Esophagus squamous epithelium (tissue), 5 donors: ENCODE data around the gene MFSD1. TPM values are rescaled to one million over a fixed set of nuclear protein-coding genes. Genes with fewer than 3 reads are reported as not detected.

Experiments used
- DNase-seq: peaks from one replicate; lab custom pipeline; 2025; lab: John Stamatoyannopoulos, UW
- H3K27ac ChIP-seq, 4 donors: fragments of 200-600 bp; sonication (generic); one replicate each; pipeline ENCODE4 v1.5.1; 2016 to 2019; ENCODE audit warnings: mild to moderate bottlenecking in 1 of 4
- H3K27me3 ChIP-seq, 4 donors: fragments of 200-600 bp; sonication (generic); 1 replicate in 3 of 4; 2 replicates in 1 of 4; pipeline versions ENCODE4 v1.5.1 to v1.6.0; 2017 to 2021; ENCODE audit warnings: antibody characterized with exemption in 1 of 4
- H3K36me3 ChIP-seq, 3 donors: fragments of 200-600 bp; sonication (generic); one replicate each; pipeline ENCODE4 v1.5.1; 2016 to 2019
- H3K4me1 ChIP-seq, 3 donors: fragments of 200-600 bp; sonication (generic); one replicate each; pipeline ENCODE4 v1.5.1; 2017 to 2019
- H3K4me3 ChIP-seq, 4 donors: fragments of 200-600 bp; sonication (generic); 1 replicate in 3 of 4; 2 replicates in 1 of 4; pipeline ENCODE4 v1.5.1; 2016 to 2019; ENCODE audit warnings: mild to moderate bottlenecking in 2 of 4, moderate library complexity in 1 of 4
- H3K9me3 ChIP-seq, 3 donors: fragments of 200-600 bp; sonication (generic); one replicate each; pipeline ENCODE4 v1.5.1; 2016 to 2019
- POLR2A ChIP-seq, 4 donors: fragments of 450-650 bp; IDR thresholded peaks; one replicate each; pipeline ENCODE4 v1.6.1; 2017; ENCODE audit warnings: antibody characterized with exemption in 4 of 4, mild to moderate bottlenecking in 4 of 4, moderate library complexity in 3 of 4
- WGBS, 2 donors: methylation state at CpG; one replicate each; pipeline ENCODE4 v1.1.5; 2018; 5-methylcytosine and 5-hydroxymethylcytosine counted together
- intact Hi-C: fragments of 100-400 bp; cut with DNase I; formaldehyde crosslinking; loops from one replicate; pipeline ENCODE4 v1.15.0; 2022
- total RNA-seq, 4 donors: library from RNA; depleted of rRNA; stranded (reverse); fragments of >200 nt; gene quantifications; one replicate each; pipeline ENCODE4 v1.1.0, GENCODE V29; 2016
- TF ChIP-seq, protein P1 (sequence below), 6 experiments: fragments of 450-650 bp in 4 of 6; fragments of 200-600 bp in 2 of 6; sonication (generic) in 2 of 6; IDR thresholded peaks; one replicate each; pipeline ENCODE4 v1.5.1; 2016 to 2019; ENCODE audit warnings: antibody characterized with exemption in 6 of 6, mild to moderate bottlenecking in 4 of 6, moderate library complexity in 4 of 6
- donor health status: DM: yes; HTN: yes; CAD: no.

MFSD1 gene
- total RNA-seq, 4 donors from 2014 or later = 72.7 to 108 (median 98.2) TPM

DNA sequence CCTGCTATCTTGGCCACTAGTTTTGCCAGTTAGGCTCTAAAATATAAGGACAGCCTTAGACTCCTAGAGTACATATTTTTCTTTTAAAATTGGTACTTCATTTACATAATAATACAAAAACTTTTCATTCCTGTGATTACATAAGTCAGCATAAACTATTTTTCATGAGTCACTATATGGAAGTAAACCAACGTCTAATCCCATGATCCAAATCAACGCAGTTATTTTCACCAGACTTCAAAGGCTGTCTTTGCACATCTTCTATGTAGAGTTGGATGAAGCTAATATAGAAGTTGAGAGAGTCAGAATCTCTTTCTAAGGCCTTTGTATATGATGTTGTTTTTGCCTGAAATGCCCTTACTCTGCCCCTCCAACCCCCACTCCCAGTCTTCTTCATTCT, 7.6 kb upstream of the MFSD1 start:
- H3K36me3 ChIP-seq = no peaks in the 10 kb centered on the region

DNA sequence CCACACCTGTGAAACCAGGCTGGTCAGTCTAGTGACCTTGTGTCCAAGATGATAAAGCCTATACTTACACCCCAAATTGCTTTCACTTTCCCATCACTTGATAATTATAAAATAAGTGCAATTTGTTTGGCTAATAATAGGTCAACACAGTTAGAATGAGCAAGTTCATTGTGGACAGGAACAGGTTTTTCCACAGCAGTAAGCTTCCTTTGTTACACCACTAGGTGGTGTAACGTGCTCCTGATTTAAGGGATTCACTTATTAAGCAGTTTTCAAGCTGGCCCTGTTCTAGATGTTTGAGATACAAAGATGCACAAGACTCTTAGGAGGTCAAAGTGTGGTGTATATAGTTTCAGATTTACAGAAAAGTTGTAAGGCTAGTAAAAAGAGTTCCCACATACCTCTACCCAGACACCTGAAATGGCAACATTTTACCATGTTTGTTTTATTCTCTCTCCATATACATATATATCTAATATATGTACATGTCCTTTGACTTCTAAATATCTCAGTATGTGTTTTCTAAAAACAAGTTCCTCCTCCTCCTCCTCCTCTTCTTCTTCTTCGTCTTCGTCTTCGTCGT, 6.8 kb upstream of the MFSD1 start:
- Histone ChIP-seq H3K9me3 (peaks cover 0 to 5% (median 0%) of the 10 kb centered on the region in 3 donors), H3K27ac (no peak overlapping the region), H3K4me3 (no peak overlapping the region), H3K36me3 (no peaks in the 10 kb centered on the region), H3K4me1 (peaks cover 0 to 14% (median 7%) of the 10 kb centered on the region in 3 donors), H3K27me3 (no peaks in the 10 kb centered on the region)
- 67 to 73% methylated on average over 5 of the region's 5 CpGs for WGBS, 2 donors
- intact Hi-C loops = loop anchor here (5.0 kb wide), 1 partner anchor 68 kb away; no protein-coding TSS in a partner anchor
- no peak for DNase-seq
- no peak for TF ChIP-seq POLR2A (IDR thresholded peaks at IDR 0.05)
- TF ChIP-seq, protein P1, sequence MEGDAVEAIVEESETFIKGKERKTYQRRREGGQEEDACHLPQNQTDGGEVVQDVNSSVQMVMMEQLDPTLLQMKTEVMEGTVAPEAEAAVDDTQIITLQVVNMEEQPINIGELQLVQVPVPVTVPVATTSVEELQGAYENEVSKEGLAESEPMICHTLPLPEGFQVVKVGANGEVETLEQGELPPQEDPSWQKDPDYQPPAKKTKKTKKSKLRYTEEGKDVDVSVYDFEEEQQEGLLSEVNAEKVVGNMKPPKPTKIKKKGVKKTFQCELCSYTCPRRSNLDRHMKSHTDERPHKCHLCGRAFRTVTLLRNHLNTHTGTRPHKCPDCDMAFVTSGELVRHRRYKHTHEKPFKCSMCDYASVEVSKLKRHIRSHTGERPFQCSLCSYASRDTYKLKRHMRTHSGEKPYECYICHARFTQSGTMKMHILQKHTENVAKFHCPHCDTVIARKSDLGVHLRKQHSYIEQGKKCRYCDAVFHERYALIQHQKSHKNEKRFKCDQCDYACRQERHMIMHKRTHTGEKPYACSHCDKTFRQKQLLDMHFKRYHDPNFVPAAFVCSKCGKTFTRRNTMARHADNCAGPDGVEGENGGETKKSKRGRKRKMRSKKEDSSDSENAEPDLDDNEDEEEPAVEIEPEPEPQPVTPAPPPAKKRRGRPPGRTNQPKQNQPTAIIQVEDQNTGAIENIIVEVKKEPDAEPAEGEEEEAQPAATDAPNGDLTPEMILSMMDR (IDR thresholded peaks at IDR 0.05) = peak in 5 of 6 experiments; percentile 50 to 80 (median 58)

More for the DNA sequence above, 7.6 kb upstream of the MFSD1 start:
- 36 to 46% methylated on average over 2 of the region's 2 CpGs for WGBS, 2 donors
- DNase-seq = no peak
- Histone ChIP-seq H3K9me3 (peaks cover 0 to 5% (median 0%) of the 10 kb centered on the region in 3 donors), H3K4me3 (no peak overlapping the region), H3K27me3 (no peaks in the 10 kb centered on the region), H3K27ac (no peak overlapping the region), H3K4me1 (peaks cover 0 to 14% (median 7%) of the 10 kb centered on the region in 3 donors)
- TF ChIP-seq, protein P1 (IDR thresholded peaks at IDR 0.05) = no peak
- TF ChIP-seq POLR2A (IDR thresholded peaks at IDR 0.05) = no peak
- intact Hi-C loops = loop anchor here (5.0 kb wide), 1 partner anchor 67 kb away; no protein-coding TSS in a partner anchor

DNA sequence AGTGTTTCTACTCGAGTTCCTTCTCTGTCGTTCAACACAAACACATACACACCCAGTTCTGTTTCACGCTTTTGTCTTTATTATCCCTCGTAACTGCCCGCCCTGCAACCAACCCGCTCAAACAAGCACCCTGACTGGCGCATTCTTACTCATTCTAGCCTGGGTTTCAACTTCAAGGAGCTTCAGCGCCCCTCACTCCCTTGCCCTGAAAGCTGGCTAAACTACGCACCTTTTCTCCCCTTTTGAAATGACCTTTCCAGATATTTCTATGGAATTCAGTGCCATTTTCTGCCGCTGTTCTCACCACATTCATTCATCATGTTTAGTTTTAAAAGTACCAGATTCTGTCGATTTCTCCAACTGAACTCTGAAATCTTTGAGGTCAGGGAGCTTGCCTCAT, 653 bp upstream of the MFSD1 start:
- 11 to 14% methylated on average over 11 of the region's 11 CpGs for WGBS, 2 donors

DNA sequence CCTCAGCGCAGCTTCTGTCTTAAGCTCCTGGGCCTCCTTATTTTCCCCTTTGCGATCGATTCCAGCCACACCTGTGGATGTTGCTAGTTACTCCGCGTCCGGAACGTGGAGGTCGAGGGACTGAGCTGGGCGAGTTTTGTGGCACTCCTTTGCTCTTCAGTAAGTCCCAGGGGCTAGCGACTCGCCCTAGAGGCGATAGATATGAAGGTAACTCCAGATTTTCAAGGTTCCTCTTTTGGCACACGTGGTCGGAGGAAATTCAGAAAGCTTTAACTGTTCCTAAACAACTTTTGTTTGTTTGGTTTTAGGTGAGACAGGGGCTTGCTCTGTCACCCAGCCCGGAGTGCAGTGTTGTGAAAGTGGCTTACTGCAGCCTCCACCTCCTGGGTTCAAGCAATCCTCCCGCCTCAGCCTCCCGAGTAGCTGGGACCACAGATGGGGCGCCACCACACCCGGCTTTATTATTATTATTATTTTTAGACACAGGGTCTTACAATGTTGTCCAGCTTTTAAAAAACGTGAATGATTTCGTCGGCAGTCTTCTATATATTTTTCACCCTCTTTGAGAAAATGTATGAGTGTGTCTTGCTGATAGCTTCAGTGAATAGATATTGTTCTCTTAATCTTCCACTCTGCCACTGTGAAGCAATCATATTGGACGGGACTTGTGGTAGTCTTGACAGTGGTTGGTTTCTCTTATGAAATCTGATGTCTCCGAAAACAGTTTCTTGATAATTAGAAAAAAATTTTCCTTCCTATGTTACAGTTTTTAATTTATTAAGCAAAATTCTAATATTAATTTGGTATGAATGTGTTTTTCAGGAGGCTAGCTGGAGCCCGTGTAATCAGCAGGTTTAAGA, 785 bp downstream of the MFSD1 start:
- no peaks in the 10 kb centered on the region for H3K9me3 ChIP-seq
- peak overlapping the region; percentile 76 to 98 (median 86) for H3K4me3 ChIP-seq
- peaks cover 0 to 32% (median 3%) of the 10 kb centered on the region in 3 donors for H3K36me3 ChIP-seq
- 27 to 30% methylated on average over 23 to 25 of the region's 25 CpGs for WGBS, 2 donors
- TF ChIP-seq, protein P1 (IDR thresholded peaks at IDR 0.05) = no peak
- TF ChIP-seq POLR2A (IDR thresholded peaks at IDR 0.05) = no peak
- H3K4me1 ChIP-seq = peaks cover 20 to 52% (median 24%) of the 10 kb centered on the region in 3 donors
- no peaks in the 10 kb centered on the region for H3K27me3 ChIP-seq
- DNase-seq = no peak
- intact Hi-C loops = no loop called here
- peak overlapping the region; percentile 91 to 96 (median 93) for H3K27ac ChIP-seq

More for the DNA sequence above, 653 bp upstream of the MFSD1 start:
- intact Hi-C loops = no loop called here
- Histone ChIP-seq H3K27ac (peak overlapping the region; percentile 91 to 96 (median 93)), H3K27me3 (no peaks in the 10 kb centered on the region), H3K4me3 (peak overlapping the region; percentile 76 to 98 (median 86)), H3K4me1 (peaks cover 20 to 52% (median 24%) of the 10 kb centered on the region in 3 donors), H3K36me3 (peaks cover 0 to 18% (median 0%) of the 10 kb centered on the region in 3 donors), H3K9me3 (no peaks in the 10 kb centered on the region)
- DNase-seq = no peak
- TF ChIP-seq, protein P1 (IDR thresholded peaks at IDR 0.05) = no peak
- TF ChIP-seq POLR2A (IDR thresholded peaks at IDR 0.05) = no peak
